Neural cell (in vitro differentiated cells): ENCODE data around the gene CDKL1.

Experiments used
- EP300 ChIP-seq: fragments of 450-650 bp; conservative IDR thresholded peaks from 2 replicates; pipeline ENCODE4 v1.6.1; 2014; ENCODE audit warnings: antibody characterized with exemption, mild to moderate bottlenecking, moderate library complexity; ENCODE audit not compliant: poor library complexity, severe bottlenecking
- EZH2 ChIP-seq: fragments of 200-600, 300-800 bp; shearing (Covaris generic), sonication (generic); IDR thresholded peaks from 2 replicates; pipeline ENCODE4 v1.6.1; 2014; ENCODE audit warnings: antibody characterized with exemption, low read length, borderline replicate concordance, mild to moderate bottlenecking; ENCODE audit not compliant: insufficient read depth, poor library complexity, severe bottlenecking
- RAD21 ChIP-seq: fragments of 450-650 bp; conservative IDR thresholded peaks from 2 replicates; pipeline ENCODE4 v1.6.1; 2014; ENCODE audit warnings: antibody characterized with exemption, mild to moderate bottlenecking, moderate library complexity
- SMC3 ChIP-seq: fragments of 450-650 bp; conservative IDR thresholded peaks from 2 replicates; pipeline ENCODE4 v1.6.1; 2014; ENCODE audit warnings: antibody characterized with exemption, mild to moderate bottlenecking, moderate library complexity; ENCODE audit not compliant: poor library complexity
- TAF1 ChIP-seq: IDR thresholded peaks from 2 replicates; pipeline ENCODE4 v1.6.1; 2012; ENCODE audit warnings: low read depth
- TF ChIP-seq, protein P1 (sequence below): fragments of 450-650 bp; IDR thresholded peaks from 2 replicates; pipeline ENCODE4 v1.5.1; 2014; ENCODE audit warnings: antibody characterized with exemption, mild to moderate bottlenecking, moderate library complexity; ENCODE audit not compliant: poor library complexity, severe bottlenecking

- TF ChIP-seq, protein P1, sequence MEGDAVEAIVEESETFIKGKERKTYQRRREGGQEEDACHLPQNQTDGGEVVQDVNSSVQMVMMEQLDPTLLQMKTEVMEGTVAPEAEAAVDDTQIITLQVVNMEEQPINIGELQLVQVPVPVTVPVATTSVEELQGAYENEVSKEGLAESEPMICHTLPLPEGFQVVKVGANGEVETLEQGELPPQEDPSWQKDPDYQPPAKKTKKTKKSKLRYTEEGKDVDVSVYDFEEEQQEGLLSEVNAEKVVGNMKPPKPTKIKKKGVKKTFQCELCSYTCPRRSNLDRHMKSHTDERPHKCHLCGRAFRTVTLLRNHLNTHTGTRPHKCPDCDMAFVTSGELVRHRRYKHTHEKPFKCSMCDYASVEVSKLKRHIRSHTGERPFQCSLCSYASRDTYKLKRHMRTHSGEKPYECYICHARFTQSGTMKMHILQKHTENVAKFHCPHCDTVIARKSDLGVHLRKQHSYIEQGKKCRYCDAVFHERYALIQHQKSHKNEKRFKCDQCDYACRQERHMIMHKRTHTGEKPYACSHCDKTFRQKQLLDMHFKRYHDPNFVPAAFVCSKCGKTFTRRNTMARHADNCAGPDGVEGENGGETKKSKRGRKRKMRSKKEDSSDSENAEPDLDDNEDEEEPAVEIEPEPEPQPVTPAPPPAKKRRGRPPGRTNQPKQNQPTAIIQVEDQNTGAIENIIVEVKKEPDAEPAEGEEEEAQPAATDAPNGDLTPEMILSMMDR: no peak
- TF ChIP-seq EZH2 (no peak), SMC3 (no peak), EP300 (no peak), TAF1 (no peak), RAD21 (no peak)
Observed at GRCh38 chr14:50381008-50381407, 15.7 kb downstream of the CDKL1 start.
